HepG2 (cell line): ENCODE data around the gene RBM44. TPM values are rescaled to one million over a fixed set of nuclear protein-coding genes. Genes with fewer than 3 reads are reported as not detected.

ENCODE experiments used
- ATAC-seq: fragments of 200-7000 bp; cut with Tn5 transposase; 3 replicates; pipeline ENCODE4 v1.9.1; 2020; ENCODE audit warnings: mild to moderate bottlenecking, moderate library complexity
- BruUV-seq: library from RNA; stranded (reverse); fragments of 400-500 nt; replicated peaks from 2 replicates; lab custom pipeline; 2021; lab: Mats Ljungman, UMichigan
- CTCF ChIA-PET: fragments of 300-600 bp; formaldehyde crosslinking; extraction: SDS; loops from one replicate; lab custom pipeline; 2021; ENCODE audit warnings: low total read pairs, inconsistent platforms, low intra/inter-chr PET ratio; lab: Yijun Ruan, JAX
- POLR2A ChIA-PET: fragments of 350-600 bp; sonication (Branson Sonifier 250); formaldehyde crosslinking; loops from one replicate; lab custom pipeline; 2020; ENCODE audit warnings: antibody characterized with exemption, inconsistent platforms; lab: Yijun Ruan, JAX
- DNase-seq: peaks from one replicate; pipeline ENCODE4 v3.0.0-alpha.2; 2015; ENCODE audit warnings: low spot score
- FAIRE-seq: peaks from 3 replicates; lab custom pipeline; 2011; peaks lifted over from hg19 to GRCh38; lab: Jason Lieb, UNC
- H2AFZ ChIP-seq: one replicate; pipeline ENCODE4 v1.6.1; 2011; ENCODE audit warnings: low read length, inconsistent platforms
- H3K27ac ChIP-seq: fragments of 300-600 bp; 3 replicates; pipeline ENCODE4 v1.8.0; 2011; ENCODE audit warnings: mixed run types, mild to moderate bottlenecking, mixed read lengths, low read length, inconsistent platforms; ENCODE audit not compliant: insufficient read depth; ENCODE audit errors: extremely low read length
- H3K27me3 ChIP-seq, 2 experiments: fragments of 200-600 bp in 1 of 2; 2 replicates in 1 of 2; 3 replicates in 1 of 2; pipeline versions ENCODE4 v1.6.0 to v1.8.0; 2011; ENCODE audit warnings: low read length in 2 of 2, mild to moderate bottlenecking in 2 of 2, moderate library complexity in 2 of 2, inconsistent platforms in 1 of 2; ENCODE audit not compliant: insufficient read depth in 2 of 2, control insufficient read depth in 1 of 2
- H3K36me3 ChIP-seq, 2 experiments: fragments of 200-600 bp in 1 of 2; replicated peaks in 1 of 2; 2 replicates in 1 of 2; 3 replicates in 1 of 2; pipeline versions ENCODE4 v1.5.1 to v1.8.0; 2011; ENCODE audit warnings: low read length in 2 of 2, inconsistent platforms in 1 of 2; ENCODE audit not compliant: insufficient read depth in 2 of 2, control insufficient read depth in 1 of 2
- H3K4me1 ChIP-seq: 2 replicates; pipeline ENCODE4 v1.5.1; 2012; ENCODE audit warnings: low read length, inconsistent platforms; ENCODE audit not compliant: insufficient read depth
- H3K4me2 ChIP-seq: 2 replicates; pipeline ENCODE4 v1.6.0; 2011; ENCODE audit warnings: low read depth, low read length, inconsistent platforms
- H3K4me3 ChIP-seq, 3 experiments: fragments of 200-600 bp in 1 of 3; sonication (generic), shearing (Covaris generic) in 1 of 3; replicated peaks in 1 of 3; 2 replicates each; pipeline ENCODE4 v1.5.1; 2011 to 2016; ENCODE audit warnings: low read length in 3 of 3, inconsistent platforms in 2 of 3, low read depth in 2 of 3, mild to moderate bottlenecking in 2 of 3, control low read depth in 1 of 3, mixed read lengths in 1 of 3; ENCODE audit not compliant: insufficient read depth in 1 of 3
- H3K79me2 ChIP-seq: one replicate; pipeline ENCODE4 v1.6.1; 2011; ENCODE audit warnings: low read length, inconsistent platforms; ENCODE audit not compliant: insufficient read depth
- H3K9ac ChIP-seq: 2 replicates; pipeline ENCODE4 v1.6.0; 2011; ENCODE audit warnings: mild to moderate bottlenecking, low read depth, low read length, inconsistent platforms; ENCODE audit not compliant: insufficient read depth
- H3K9me3 ChIP-seq: 2 replicates; pipeline ENCODE4 v1.5.1; 2012; ENCODE audit warnings: mild to moderate bottlenecking, low read length
- H4K20me1 ChIP-seq: 2 replicates; pipeline ENCODE4 v1.6.0; 2011; ENCODE audit warnings: inconsistent platforms, mild to moderate bottlenecking, low read length, moderate library complexity; ENCODE audit not compliant: insufficient read depth
- CBX2 ChIP-seq, 2 experiments: fragments of 200-600 bp in 1 of 2; sonication (generic); formaldehyde crosslinking in 1 of 2; IDR thresholded peaks; 2 replicates each; pipeline versions ENCODE4 v1.7.0 to v1.8.1; 2018 to 2022; ENCODE audit warnings: low read depth in 2 of 2, low read length in 1 of 2, mild to moderate bottlenecking in 1 of 2, missing genetic modification reagents in 1 of 2
- HNRNPL ChIP-seq: fragments of 200-400 bp; formaldehyde crosslinking; IDR thresholded peaks from 2 replicates; pipeline ENCODE4 v1.6.1; 2017; ENCODE audit warnings: mild to moderate bottlenecking, low read depth, low read length
- KDM3A ChIP-seq: IDR thresholded peaks from 2 replicates; pipeline ENCODE4 v1.6.1; 2018; ENCODE audit warnings: low read depth, missing compliant biosample characterization
- TAF1 ChIP-seq: sonication (generic); formaldehyde crosslinking; IDR thresholded peaks from 2 replicates; pipeline ENCODE4 v1.4.0; 2020; ENCODE audit warnings: missing genetic modification reagents
- ZNF282 ChIP-seq: fragments of 450-650 bp; IDR thresholded peaks from 2 replicates; pipeline ENCODE4 v1.6.1; 2018; ENCODE audit not compliant: partially characterized antibody
- WGBS: methylation state at CpG from one replicate; pipeline ENCODE4 v1.1.6; 2017; ENCODE audit warnings: low lambda C conversion rate; 5-methylcytosine and 5-hydroxymethylcytosine counted together
- in situ Hi-C: cut with HindIII; loops from 2 replicates; pipeline ENCODE4 v1.10.0; 2017; ENCODE audit warnings: low pct_unique_long_range_greater_than_20kb; ENCODE audit not compliant: extremely low pct_ligation_motif_present
- intact Hi-C: fragments of 100-400 bp; cut with micrococcal nuclease; formaldehyde crosslinking; loops from one replicate; pipeline ENCODE4 v1.10.0; 2022; ENCODE audit not compliant: unreplicated experiment
- polyA plus RNA-seq, 8 experiments: library from polyadenylated mRNA; depleted of rRNA in 3 of 8; stranded (reverse) in 7 of 8; unstranded in 1 of 8; fragments of >200 nt; fragmentation: Illumina TruSeq in 4 of 8; extraction: Trizol in 4 of 8; gene quantifications; 2 replicates each; pipeline versions ENCODE4 v1.2.1 to v1.2.3, GENCODE V29; 2011 to 2016; ENCODE audit warnings: low read depth in 4 of 8, missing spikeins in 1 of 8, mixed read lengths in 1 of 8; ENCODE audit not compliant: insufficient read depth in 1 of 8
- total RNA-seq, 5 experiments: library from RNA; depleted of rRNA; stranded (reverse); fragments of >200 nt; fragmentation: Illumina TruSeq; extraction: Trizol; gene quantifications; 2 replicates each; pipeline ENCODE4 v1.2.3, GENCODE V29; 2016; ENCODE audit warnings: low read depth in 1 of 5

The RBM44 gene
- total and polyA plus RNA-seq, 2 of the 13 experiments (the other 11 are each of a cell fraction or from before 2014, with no cell fraction given), result 0.13 to 0.50 TPM

DNA sequence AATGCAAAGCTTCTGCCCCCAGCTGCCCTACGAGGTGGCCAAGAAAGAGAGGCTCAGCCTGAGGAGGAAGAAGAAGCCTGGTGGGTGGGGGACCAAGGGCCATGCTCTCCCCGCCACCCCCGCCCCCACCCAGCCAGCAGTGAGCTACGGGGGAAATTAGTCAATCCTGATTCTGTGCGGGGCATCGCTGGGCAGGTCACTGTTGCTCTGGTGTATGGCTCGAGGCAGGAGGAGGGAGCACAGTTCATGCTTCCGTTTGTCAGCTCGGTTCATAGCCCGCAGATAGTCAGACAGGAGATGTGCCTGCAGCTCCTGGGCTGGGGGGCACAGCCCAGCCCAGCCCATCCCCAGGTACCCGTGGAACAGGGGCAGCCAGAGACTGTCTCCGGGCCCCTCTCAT, 78.0 kb downstream of the RBM44 start:
- H4K20me1 ChIP-seq, result no peaks in the 10 kb centered on the region; the same call in 1 of the 2 replicates
- H2AFZ ChIP-seq, result no peak overlapping the region
- H3K4me2 ChIP-seq, result no peak overlapping the region
- H3K4me3 ChIP-seq, result no peak overlapping the region
- no peak; the same call in 2 of the 3 replicates for ATAC-seq
- no peaks in the 10 kb centered on the region for H3K79me2 ChIP-seq
- H3K27me3 ChIP-seq, result peaks cover 14 to 74% of the 10 kb centered on the region in 2 experiments
- H3K9ac ChIP-seq, result no peak overlapping the region
- no peaks in the 10 kb centered on the region for H3K36me3 ChIP-seq
- peaks cover 18% of the 10 kb centered on the region for H3K4me1 ChIP-seq
- DNase-seq, result no peak
- no peak for TF ChIP-seq TAF1
- TF ChIP-seq CBX2 (IDR thresholded peaks at IDR 0.05; ENCODE audit: low read depth, low read length), result no peak
- no peak for TF ChIP-seq CBX2 (CRISPR knock-in tag; IDR thresholded peaks at IDR 0.05; ENCODE audit: low read depth)
- TF ChIP-seq ZNF282, result no peak
- intact Hi-C loops, result no loop called here
- no peak overlapping the region for H3K27ac ChIP-seq
- CTCF ChIA-PET, result no interaction called here
- no TSS peak for BruUV-seq
- POLR2A ChIA-PET, result no interaction called here
- H3K9me3 ChIP-seq, result no peaks in the 10 kb centered on the region
- 21% methylated on average over 12 of the region's 12 CpGs for WGBS
- FAIRE-seq, result no peak
- in situ Hi-C loops, result no loop called here

GRCh38 chr2:237876951-237877491, 78.4 kb downstream of the RBM44 start:
- H3K4me1 ChIP-seq, result peaks cover 18% of the 10 kb centered on the region
- BruUV-seq, result no TSS peak
- in situ Hi-C loops (no loop called here), intact Hi-C loops (no loop called here)
- peaks cover 14 to 70% of the 10 kb centered on the region in 2 experiments for H3K27me3 ChIP-seq
- H4K20me1 ChIP-seq, result no peaks in the 10 kb centered on the region; the same call in 1 of the 2 replicates
- no peaks in the 10 kb centered on the region for H3K36me3 ChIP-seq
- DNase-seq, result no peak
- no peak overlapping the region for H3K9ac ChIP-seq
- H3K27ac ChIP-seq, result no peak overlapping the region
- H3K9me3 ChIP-seq, result no peaks in the 10 kb centered on the region
- ChIA-PET CTCF (no interaction called here), POLR2A (no interaction called here)
- no peak overlapping the region for H2AFZ ChIP-seq
- 64% methylated on average over 17 of the region's 23 CpGs for WGBS
- no peak overlapping the region for H3K4me3 ChIP-seq
- no peaks in the 10 kb centered on the region for H3K79me2 ChIP-seq
- no peak for ATAC-seq
- TF ChIP-seq KDM3A (CRISPR knock-in tag) (no peak), HNRNPL (0 out of 2 replicates have a peak, but pooled peaks have one; percentile 46)
- FAIRE-seq, result no peak
- no peak overlapping the region for H3K4me2 ChIP-seq
